GM23338 (cell line): ENCODE measurements around the gene GFPT2.

Experiments used
- EZH2 ChIP-seq: fragments of 200-600 bp; sonication (generic); IDR thresholded peaks from one replicate; pipeline ENCODE4 v1.8.0; 2017; ENCODE audit warnings: antibody characterized with exemption, mild to moderate bottlenecking, low read depth; ENCODE audit not compliant: unreplicated experiment
- JUNB ChIP-seq: IDR thresholded peaks from one replicate; pipeline ENCODE4 v1.6.1; 2016; ENCODE audit warnings: antibody characterized with exemption; ENCODE audit not compliant: unreplicated experiment
- POLR2AphosphoS5 ChIP-seq: IDR thresholded peaks from 2 replicates; pipeline ENCODE4 v1.6.1; 2016; ENCODE audit warnings: antibody characterized with exemption, low read depth
- REST ChIP-seq: IDR thresholded peaks from one replicate; pipeline ENCODE4 v1.6.1; 2018; ENCODE audit warnings: antibody characterized with exemption; ENCODE audit not compliant: unreplicated experiment
- TF ChIP-seq, protein P1 (sequence below), 2 experiments: fragments of 200-600 bp in 1 of 2; sonication (generic) in 1 of 2; conservative IDR thresholded peaks; 2 replicates each; pipeline versions ENCODE4 v1.5.1 to v1.6.1; 2016 to 2017; ENCODE audit warnings: antibody characterized with exemption in 2 of 2, low read depth in 2 of 2, mild to moderate bottlenecking in 2 of 2, moderate library complexity in 1 of 2

- TF ChIP-seq, protein P1, sequence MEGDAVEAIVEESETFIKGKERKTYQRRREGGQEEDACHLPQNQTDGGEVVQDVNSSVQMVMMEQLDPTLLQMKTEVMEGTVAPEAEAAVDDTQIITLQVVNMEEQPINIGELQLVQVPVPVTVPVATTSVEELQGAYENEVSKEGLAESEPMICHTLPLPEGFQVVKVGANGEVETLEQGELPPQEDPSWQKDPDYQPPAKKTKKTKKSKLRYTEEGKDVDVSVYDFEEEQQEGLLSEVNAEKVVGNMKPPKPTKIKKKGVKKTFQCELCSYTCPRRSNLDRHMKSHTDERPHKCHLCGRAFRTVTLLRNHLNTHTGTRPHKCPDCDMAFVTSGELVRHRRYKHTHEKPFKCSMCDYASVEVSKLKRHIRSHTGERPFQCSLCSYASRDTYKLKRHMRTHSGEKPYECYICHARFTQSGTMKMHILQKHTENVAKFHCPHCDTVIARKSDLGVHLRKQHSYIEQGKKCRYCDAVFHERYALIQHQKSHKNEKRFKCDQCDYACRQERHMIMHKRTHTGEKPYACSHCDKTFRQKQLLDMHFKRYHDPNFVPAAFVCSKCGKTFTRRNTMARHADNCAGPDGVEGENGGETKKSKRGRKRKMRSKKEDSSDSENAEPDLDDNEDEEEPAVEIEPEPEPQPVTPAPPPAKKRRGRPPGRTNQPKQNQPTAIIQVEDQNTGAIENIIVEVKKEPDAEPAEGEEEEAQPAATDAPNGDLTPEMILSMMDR (conservative IDR thresholded peaks at IDR 0.05; ENCODE audit: low read depth in 2 of 2): no peak
- TF ChIP-seq POLR2AphosphoS5 (no peak), EZH2 (no peak), JUNB (no peak), REST (no peak)
Observed at GRCh38 chr5:180379355-180380070, 26.4 kb upstream of the GFPT2 start.
